CD4-positive, alpha-beta memory T cell (primary cell): ENCODE measurements around the gene LIMS2. TPM values are rescaled to one million over a fixed set of nuclear protein-coding genes. Genes with fewer than 3 reads are reported as not detected.

Source experiments
- CTCF ChIA-PET: fragments of 350-600 bp; sonication (Branson Sonifier 250); formaldehyde crosslinking; loops from one replicate; lab custom pipeline; 2021; ENCODE audit warnings: inconsistent platforms; ENCODE audit not compliant: partially characterized antibody; lab: Charles Lee
- POLR2A ChIA-PET: fragments of 350-600 bp; sonication (Branson Sonifier 250); formaldehyde crosslinking; loops from one replicate; lab custom pipeline; 2021; ENCODE audit not compliant: partially characterized antibody; lab: Charles Lee
- DNase-seq, 5 donors: peaks; one replicate each; pipeline versions ENCODE4 v3.0.0 to v3.0.0-alpha.2; 2020 to 2022; ENCODE audit warnings: mixed read lengths in 1 of 5
- H3K27ac ChIP-seq: one replicate; pipeline ENCODE4 v1.7.0; 2013; ENCODE audit warnings: low read depth, low read length
- H3K27me3 ChIP-seq: 2 replicates; pipeline ENCODE4 v1.7.0; 2013; ENCODE audit warnings: mild to moderate bottlenecking, low read length, moderate library complexity; ENCODE audit not compliant: insufficient read depth
- H3K36me3 ChIP-seq: 2 replicates; pipeline ENCODE4 v1.7.0; 2013; ENCODE audit warnings: mild to moderate bottlenecking, low read length, moderate library complexity; ENCODE audit not compliant: insufficient read depth
- H3K4me1 ChIP-seq: 2 replicates; pipeline ENCODE4 v1.7.0; 2013; ENCODE audit warnings: mild to moderate bottlenecking, low read length, moderate library complexity; ENCODE audit not compliant: insufficient read depth
- H3K4me3 ChIP-seq, 2 donors: one replicate each; pipeline ENCODE4 v1.7.0; 2013; ENCODE audit warnings: low read length in 2 of 2, mild to moderate bottlenecking in 1 of 2
- H3K9me3 ChIP-seq, 2 donors: one replicate each; pipeline ENCODE4 v1.7.0; 2013; ENCODE audit warnings: low read length in 2 of 2, control low read depth in 1 of 2; ENCODE audit not compliant: control insufficient read depth in 1 of 2
- H3K27ac Mint-ChIP-seq, 7 donors: one replicate each; pipeline ENCODE4 v1.8.0; 2020 to 2021; ENCODE audit warnings: mixed read lengths in 7 of 7, mild to moderate bottlenecking in 6 of 7, inconsistent platforms in 3 of 7, moderate library complexity in 3 of 7
- H3K27me3 Mint-ChIP-seq, 2 donors: one replicate each; pipeline ENCODE4 v1.8.0; 2020 to 2021; ENCODE audit warnings: mixed read lengths in 2 of 2
- H3K36me3 Mint-ChIP-seq, 2 donors: one replicate each; pipeline ENCODE4 v1.8.0; 2020 to 2021; ENCODE audit warnings: mixed read lengths in 2 of 2, inconsistent platforms in 1 of 2, mild to moderate bottlenecking in 1 of 2
- H3K4me1 Mint-ChIP-seq, 4 donors: one replicate each; pipeline ENCODE4 v1.8.0; 2020 to 2021; ENCODE audit warnings: mixed read lengths in 4 of 4, mild to moderate bottlenecking in 1 of 4
- H3K4me3 Mint-ChIP-seq, 8 donors: one replicate each; pipeline ENCODE4 v1.8.0; 2020 to 2021; ENCODE audit warnings: mixed read lengths in 8 of 8, mild to moderate bottlenecking in 7 of 8, moderate library complexity in 6 of 8, inconsistent platforms in 3 of 8
- H3K9me3 Mint-ChIP-seq, 8 donors: one replicate each; pipeline ENCODE4 v1.8.0; 2020 to 2021; ENCODE audit warnings: mixed read lengths in 8 of 8, mild to moderate bottlenecking in 5 of 8, inconsistent platforms in 3 of 8, moderate library complexity in 1 of 8
- intact Hi-C: fragments of 100-400 bp; cut with micrococcal nuclease; formaldehyde crosslinking; loops from one replicate; pipeline ENCODE4 v1.15.1; 2023
- polyA plus RNA-seq, 2 donors: library from polyadenylated mRNA; unstranded; fragments of 300-500 nt; fragmentation: Illumina TruSeq; gene quantifications; one replicate each; pipeline ENCODE4 v1.2.3, GENCODE V29; 2021
- total RNA-seq, 2 experiments: library from RNA; stranded (reverse); gene quantifications; one replicate each; pipeline ENCODE4 v1.2.3, GENCODE V29; 2021

LIMS2 gene
- total and polyA plus RNA-seq, 4 experiments from 2014 or later = 6.0 to 15.9 (median 9.0) TPM

DNA sequence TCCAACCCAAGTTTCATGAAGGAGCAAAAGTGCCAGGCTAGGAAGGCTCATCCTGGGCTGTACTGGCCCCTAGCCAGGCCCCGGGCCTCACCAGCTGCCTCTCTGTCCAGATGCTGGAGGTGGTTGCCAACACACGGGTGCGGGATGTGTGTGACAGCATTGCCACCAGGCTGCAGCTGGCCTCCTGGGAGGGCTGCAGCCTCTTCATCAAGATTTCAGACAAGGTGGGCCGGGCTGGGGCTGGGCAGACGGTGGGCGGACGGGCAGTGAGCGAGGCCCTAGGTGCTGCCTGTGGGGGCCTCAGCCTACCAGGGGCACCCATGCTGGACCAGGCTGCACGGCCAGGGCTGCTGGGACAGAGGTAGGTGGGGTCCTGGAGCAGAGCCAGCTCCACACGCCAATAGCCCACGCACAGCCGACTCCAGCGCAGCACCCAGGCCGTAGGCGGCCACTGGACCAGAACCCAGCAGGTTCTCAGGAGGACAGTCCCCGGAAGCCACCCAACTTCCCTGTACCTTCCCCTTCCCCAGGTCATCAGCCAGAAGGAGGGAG is 41.2 kb downstream of the LIMS2 start:
- H3K36me3 Mint-ChIP-seq = no peaks in the 10 kb centered on the region
- ChIA-PET POLR2A (no interaction called here), CTCF (no interaction called here)
- H3K27ac Mint-ChIP-seq = peak overlapping the region in 2 of 7 donors; percentile 23 to 30
- peaks cover 42% of the 10 kb centered on the region for H3K4me1 ChIP-seq
- H3K27me3 Mint-ChIP-seq = no peaks in the 10 kb centered on the region
- peaks cover 9 to 45% (median 22%) of the 10 kb centered on the region in 4 donors for H3K4me1 Mint-ChIP-seq
- H3K4me3 ChIP-seq = no peak overlapping the region
- H3K4me3 Mint-ChIP-seq = no peak overlapping the region
- DNase-seq = no peak
- H3K27ac ChIP-seq = no peak overlapping the region
- H3K27me3 ChIP-seq = no peaks in the 10 kb centered on the region
- no peaks in the 10 kb centered on the region for H3K9me3 Mint-ChIP-seq
- intact Hi-C loops = no loop called here
- no peaks in the 10 kb centered on the region for H3K9me3 ChIP-seq
- no peaks in the 10 kb centered on the region for H3K36me3 ChIP-seq

DNA sequence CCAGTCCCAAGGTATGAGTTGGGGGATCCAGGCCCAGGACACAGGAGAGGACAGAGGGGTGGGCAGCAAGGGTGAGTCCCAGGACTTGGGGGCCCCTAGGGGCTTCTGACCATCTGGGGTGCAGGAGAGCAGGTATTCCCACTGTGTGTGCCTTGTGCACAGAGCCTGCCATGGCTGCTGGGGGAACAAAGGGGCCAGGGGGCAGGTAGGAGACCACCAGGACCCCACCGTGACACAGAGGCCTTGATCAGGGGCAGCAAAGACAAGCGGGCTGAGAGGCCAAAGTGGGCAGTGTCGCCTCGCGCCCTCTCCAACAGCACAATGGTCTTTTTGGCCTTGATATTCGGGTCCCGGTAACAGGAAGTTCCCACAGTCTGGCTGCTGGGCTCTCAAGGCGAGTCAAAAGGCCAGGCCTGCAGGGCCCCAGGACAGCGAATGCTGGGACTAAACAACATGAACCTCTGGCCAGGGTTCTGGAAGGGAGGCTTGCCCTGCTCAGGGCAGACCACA is 41.7 kb downstream of the LIMS2 start:
- H3K4me1 Mint-ChIP-seq = peaks cover 7 to 40% (median 18%) of the 10 kb centered on the region in 4 donors
- no peaks in the 10 kb centered on the region for H3K27me3 ChIP-seq
- H3K27ac ChIP-seq = no peak overlapping the region
- ChIA-PET POLR2A (no interaction called here), CTCF (no interaction called here)
- no peak overlapping the region for H3K4me3 ChIP-seq
- peak overlapping the region in 3 of 7 donors; percentile 23 to 52 (median 30) for H3K27ac Mint-ChIP-seq
- no peaks in the 10 kb centered on the region for H3K36me3 Mint-ChIP-seq
- no peaks in the 10 kb centered on the region for H3K36me3 ChIP-seq
- H3K9me3 ChIP-seq = no peaks in the 10 kb centered on the region
- intact Hi-C loops = no loop called here
- H3K4me3 Mint-ChIP-seq = no peak overlapping the region
- H3K9me3 Mint-ChIP-seq = no peaks in the 10 kb centered on the region
- no peaks in the 10 kb centered on the region for H3K27me3 Mint-ChIP-seq
- no peak for DNase-seq
- H3K4me1 ChIP-seq = peaks cover 36% of the 10 kb centered on the region

DNA sequence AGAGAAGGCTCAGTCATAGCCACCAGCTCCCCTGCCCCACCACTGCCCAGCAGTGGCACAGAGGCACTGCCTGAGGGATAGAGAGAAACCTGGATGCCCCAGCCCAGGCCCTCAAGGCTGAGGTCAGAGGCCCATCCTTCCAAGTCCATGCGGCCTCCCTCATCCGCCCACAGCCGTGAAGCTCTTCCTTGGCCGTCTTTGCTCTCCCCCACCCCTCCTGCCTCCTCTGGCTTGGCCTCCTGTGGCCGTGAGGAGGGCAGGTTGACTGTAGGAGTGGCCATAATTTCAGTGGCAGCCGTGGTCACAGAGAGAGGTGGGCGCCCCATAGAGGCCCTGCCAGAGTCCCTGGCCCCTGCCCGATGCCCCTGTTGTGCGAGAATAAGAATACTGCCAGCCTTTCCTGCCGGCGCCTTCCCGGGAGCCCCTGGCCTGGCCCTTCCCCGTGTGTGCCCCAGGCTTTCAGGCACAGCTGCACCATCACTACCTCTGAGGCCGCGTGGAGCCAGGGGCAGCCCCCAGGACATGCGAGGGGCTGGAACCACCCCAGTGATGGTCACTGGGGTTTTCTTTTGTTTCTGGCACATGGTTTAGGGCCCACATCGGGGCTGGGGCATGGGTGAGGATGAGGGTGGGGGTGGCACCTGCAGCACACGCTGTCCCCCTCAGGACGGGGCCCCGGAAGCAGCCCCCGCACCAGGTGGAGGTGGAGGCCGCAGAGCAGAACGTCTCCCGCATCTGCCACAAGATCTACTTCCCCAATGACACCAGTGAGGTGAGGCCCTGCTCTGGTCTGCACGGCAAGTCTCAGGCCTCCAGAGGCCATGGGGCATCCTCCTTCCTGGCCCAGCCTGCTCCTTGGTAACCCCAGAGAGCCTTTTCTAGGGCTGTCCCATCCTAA is 42.5 kb downstream of the LIMS2 start:
- no peaks in the 10 kb centered on the region for H3K27me3 Mint-ChIP-seq
- no peaks in the 10 kb centered on the region for H3K9me3 Mint-ChIP-seq
- ChIA-PET POLR2A (no interaction called here), CTCF (no interaction called here)
- Histone ChIP-seq H3K4me1 (peaks cover 29% of the 10 kb centered on the region), H3K9me3 (no peaks in the 10 kb centered on the region), H3K36me3 (no peaks in the 10 kb centered on the region), H3K4me3 (no peak overlapping the region), H3K27me3 (no peaks in the 10 kb centered on the region), H3K27ac (no peak overlapping the region)
- no peak for DNase-seq
- H3K4me1 Mint-ChIP-seq = peaks cover 3 to 32% (median 12%) of the 10 kb centered on the region in 4 donors
- H3K36me3 Mint-ChIP-seq = no peaks in the 10 kb centered on the region
- intact Hi-C loops = no loop called here
- no peak overlapping the region for H3K4me3 Mint-ChIP-seq
- peak overlapping the region in 1 of 7 donors; percentile 52 for H3K27ac Mint-ChIP-seq

DNA sequence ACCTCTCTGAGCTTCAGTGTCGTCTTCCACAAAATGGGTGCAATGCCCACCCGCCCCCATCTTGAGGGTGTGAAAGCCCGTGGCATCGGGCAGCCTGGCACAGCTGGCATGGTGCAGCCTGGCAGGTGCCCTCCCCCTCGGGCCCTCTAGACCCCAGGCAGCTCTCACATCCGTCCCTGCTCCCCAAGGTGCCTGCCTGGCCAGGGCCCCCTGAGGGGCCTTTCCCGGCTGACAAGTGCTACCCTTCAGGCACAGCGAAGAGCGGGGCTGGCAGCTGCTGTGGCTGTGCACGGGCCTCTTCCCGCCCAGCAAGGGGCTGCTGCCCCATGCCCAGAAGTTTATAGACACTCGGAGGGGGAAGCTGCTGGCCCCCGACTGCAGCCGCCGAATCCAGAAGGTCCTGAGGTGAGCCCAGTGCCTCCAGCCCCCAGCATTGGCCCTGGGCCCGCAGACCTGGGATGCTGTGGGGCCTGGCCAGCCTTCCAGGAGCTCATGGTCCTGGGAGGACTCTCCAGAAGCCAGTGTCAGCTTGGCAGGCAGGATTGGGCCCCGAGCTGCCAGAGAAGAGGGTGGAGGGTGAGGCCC is 43.2 kb downstream of the LIMS2 start:
- DNase-seq = no peak
- no peak overlapping the region for H3K27ac Mint-ChIP-seq
- Histone ChIP-seq H3K36me3 (no peaks in the 10 kb centered on the region), H3K27me3 (no peaks in the 10 kb centered on the region), H3K4me1 (peaks cover 21% of the 10 kb centered on the region), H3K27ac (no peak overlapping the region), H3K9me3 (no peaks in the 10 kb centered on the region), H3K4me3 (no peak overlapping the region)
- POLR2A ChIA-PET = no interaction called here
- no peaks in the 10 kb centered on the region for H3K9me3 Mint-ChIP-seq
- H3K4me3 Mint-ChIP-seq = no peak overlapping the region
- no peaks in the 10 kb centered on the region for H3K36me3 Mint-ChIP-seq
- H3K27me3 Mint-ChIP-seq = no peaks in the 10 kb centered on the region
- peaks cover 2 to 26% (median 9%) of the 10 kb centered on the region in 4 donors for H3K4me1 Mint-ChIP-seq
- intact Hi-C loops = no loop called here
- CTCF ChIA-PET = interaction anchor here (0.6 to 1.8 kb wide), 2 partner anchors 18 to 41 kb away, joined by 3 read pairs; no protein-coding TSS in a partner anchor

DNA sequence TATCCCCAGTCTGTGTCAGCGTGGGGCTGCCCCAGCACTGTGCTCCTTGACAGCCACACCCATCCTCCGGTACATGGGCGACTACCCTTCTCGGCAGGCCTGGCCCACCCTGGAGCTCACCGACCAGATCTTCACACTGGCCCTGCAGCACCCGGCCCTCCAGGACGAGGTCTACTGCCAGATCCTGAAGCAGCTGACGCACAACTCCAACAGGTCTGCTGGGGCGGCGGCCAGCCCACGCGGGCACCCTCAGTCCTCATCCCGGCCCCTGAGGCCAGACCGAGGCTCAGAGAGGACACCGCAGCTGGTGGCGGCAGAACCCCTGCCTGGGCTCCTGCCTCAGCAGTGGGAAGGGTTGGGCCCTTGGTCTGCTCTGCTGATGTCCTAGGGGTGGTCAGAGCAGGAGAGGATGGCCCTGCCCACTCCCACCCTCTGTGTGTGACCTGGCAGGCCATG is 43.8 kb downstream of the LIMS2 start:
- intact Hi-C loops = no loop called here
- ChIA-PET POLR2A (no interaction called here), CTCF (interaction anchor here (0.6 to 1.8 kb wide), 2 partner anchors 18 to 40 kb away, joined by 3 read pairs; no protein-coding TSS in a partner anchor)
- H3K4me1 ChIP-seq = peaks cover 16% of the 10 kb centered on the region
- no peaks in the 10 kb centered on the region for H3K27me3 ChIP-seq
- H3K36me3 ChIP-seq = no peaks in the 10 kb centered on the region
- no peaks in the 10 kb centered on the region for H3K36me3 Mint-ChIP-seq
- H3K4me3 ChIP-seq = no peak overlapping the region
- H3K4me3 Mint-ChIP-seq = no peak overlapping the region
- H3K9me3 Mint-ChIP-seq = no peaks in the 10 kb centered on the region
- no peaks in the 10 kb centered on the region for H3K27me3 Mint-ChIP-seq
- DNase-seq = no peak
- H3K4me1 Mint-ChIP-seq = peaks cover 0 to 21% (median 7%) of the 10 kb centered on the region in 4 donors
- H3K9me3 ChIP-seq = no peaks in the 10 kb centered on the region
- no peak overlapping the region for H3K27ac ChIP-seq
- H3K27ac Mint-ChIP-seq = no peak overlapping the region

DNA sequence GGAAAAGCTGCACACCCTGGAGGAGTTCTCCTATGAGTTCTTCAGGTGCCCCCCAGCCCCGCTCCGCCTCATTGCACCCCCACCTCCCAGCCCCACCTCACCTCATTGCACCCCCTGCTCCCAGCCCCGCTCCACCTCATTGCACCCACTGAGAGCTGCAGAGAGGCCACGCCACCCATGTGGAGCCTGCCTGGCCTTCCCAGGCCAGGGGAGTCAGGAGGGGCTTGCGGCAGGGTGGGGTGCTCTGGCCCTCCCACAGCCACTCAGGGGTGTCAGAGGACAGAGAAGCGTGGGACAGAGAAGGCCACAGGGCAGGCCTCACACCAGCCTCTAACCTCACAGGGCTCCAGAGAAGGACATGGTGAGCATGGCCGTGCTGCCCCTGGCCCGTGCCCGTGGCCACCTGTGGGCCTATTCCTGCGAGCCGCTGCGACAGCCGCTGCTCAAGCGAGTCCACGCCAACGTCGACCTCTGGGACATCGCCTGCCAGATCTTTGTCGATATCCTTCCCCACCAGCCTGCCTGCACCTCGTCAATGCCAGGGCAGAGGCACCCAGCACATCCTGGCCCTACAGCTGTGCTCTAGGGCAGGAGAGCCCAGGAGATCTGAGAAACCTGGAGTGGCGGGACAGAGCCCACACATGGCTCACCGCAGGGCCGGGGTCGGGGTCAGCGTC is 44.3 kb downstream of the LIMS2 start:
- H3K27ac Mint-ChIP-seq = no peak overlapping the region
- Histone ChIP-seq H3K4me1 (peaks cover 10% of the 10 kb centered on the region), H3K4me3 (no peak overlapping the region), H3K27ac (no peak overlapping the region), H3K9me3 (no peaks in the 10 kb centered on the region), H3K27me3 (no peaks in the 10 kb centered on the region), H3K36me3 (no peaks in the 10 kb centered on the region)
- H3K27me3 Mint-ChIP-seq = no peaks in the 10 kb centered on the region
- DNase-seq = no peak
- no peak overlapping the region for H3K4me3 Mint-ChIP-seq
- H3K4me1 Mint-ChIP-seq = peaks cover 0 to 15% (median 6%) of the 10 kb centered on the region in 4 donors
- POLR2A ChIA-PET = no interaction called here
- no peaks in the 10 kb centered on the region for H3K36me3 Mint-ChIP-seq
- H3K9me3 Mint-ChIP-seq = no peaks in the 10 kb centered on the region
- CTCF ChIA-PET = interaction anchor here (1.8 kb wide), 1 partner anchor 40 kb away, joined by 3 read pairs; no protein-coding TSS in a partner anchor
- intact Hi-C loops = no loop called here
